GM12891 (cell line): ENCODE results near the gene DUSP12.
A peak's percentile ranks its signal among the peaks of the same experiment; 100 is the strongest.

Experiments used
- POLR2A ChIP-seq: IDR thresholded peaks from 2 replicates; pipeline ENCODE4 v1.6.1; 2011; ENCODE audit warnings: low read depth, low read length, control low read depth
- POLR2AphosphoS5 ChIP-seq: IDR thresholded peaks from 2 replicates; pipeline ENCODE4 v1.6.1; 2011; ENCODE audit warnings: low read depth, low read length, control low read depth
- SPI1 ChIP-seq: IDR thresholded peaks from 2 replicates; pipeline ENCODE4 v1.6.1; 2011; ENCODE audit warnings: low read depth, low read length, control low read depth

- no peak for TF ChIP-seq POLR2AphosphoS5
- TF ChIP-seq POLR2A: no peak
- peak; percentile 99 for TF ChIP-seq SPI1
Observed at GRCh38 chr1:161718559-161719324, 30.8 kb upstream of the DUSP12 start.
